HCT116 (cell line): Measurements from ENCODE around the gene MTA1. TPM values are rescaled to one million over a fixed set of nuclear protein-coding genes. Genes with fewer than 3 reads are reported as not detected.

Source experiments
- ATAC-seq: fragments of 200-7000 bp; cut with Tn5 transposase; 2 replicates; pipeline ENCODE4 v1.9.1; 2020; ENCODE audit warnings: mild to moderate bottlenecking, moderate library complexity
- BruUV-seq: library from RNA; stranded (reverse); fragments of 400-500 nt; replicated peaks from 2 replicates; lab custom pipeline; 2021; lab: Mats Ljungman, UMichigan
- CTCF ChIA-PET: fragments of 300-600 bp; sonication (Branson Sonifier 250); formaldehyde crosslinking; loops from one replicate; lab custom pipeline; 2021; ENCODE audit warnings: antibody characterized with exemption; lab: Charles Lee
- POLR2A ChIA-PET: fragments of 300-600, 350-600 bp; sonication (Branson Sonifier 250); formaldehyde crosslinking; loops from one replicate; lab custom pipeline; 2021; ENCODE audit warnings: antibody characterized with exemption; lab: Charles Lee
- RAD21 ChIA-PET, 2 experiments: fragments of 300-600 bp; sonication (Branson Sonifier 250); formaldehyde crosslinking; loops; one replicate each; lab custom pipeline; 2023; ENCODE audit warnings: low total read pairs in 2 of 2; ENCODE audit not compliant: uncharacterized antibody in 2 of 2, unreplicated experiment in 2 of 2, low non-redundant PET in 1 of 2; lab: Charles Lee
- DNase-seq: peaks from one replicate; pipeline ENCODE4 v3.0.0-alpha.2; 2010; ENCODE audit warnings: low read depth, low spot score
- H2AFZ ChIP-seq: fragments of 200-600 bp; shearing (Covaris generic), sonication (generic); 2 replicates; pipeline ENCODE4 v1.6.1; 2017; ENCODE audit warnings: low read depth, mixed run types, mixed read lengths, antibody characterized with exemption, low read length; ENCODE audit not compliant: poor library complexity, severe bottlenecking
- H3K27ac ChIP-seq: 2 replicates; pipeline ENCODE4 v1.5.1; 2012; ENCODE audit warnings: low read depth, low read length
- H3K27me3 ChIP-seq: fragments of 200-600 bp; sonication (generic); 2 replicates; pipeline ENCODE4 v1.6.1; 2016; ENCODE audit warnings: mixed run types, low read length, mixed read lengths; ENCODE audit not compliant: insufficient read depth
- H3K36me3 ChIP-seq, 2 experiments: fragments of 200-500 bp in 1 of 2; fragments of 200-600 bp in 1 of 2; sonication (Bioruptor generic) in 1 of 2; sonication (generic) in 1 of 2; 2 replicates each; pipeline versions ENCODE4 v1.5.1 to v1.6.1; 2014 to 2016; ENCODE audit warnings: low read length in 2 of 2, inconsistent platforms in 1 of 2, mixed read lengths in 1 of 2, mixed run types in 1 of 2; ENCODE audit not compliant: insufficient read depth in 2 of 2, control insufficient read depth in 1 of 2
- H3K4me1 ChIP-seq, 2 experiments: fragments of 200-600 bp in 1 of 2; sonication (generic) in 1 of 2; 2 replicates each; pipeline versions ENCODE4 v1.5.1 to v1.6.1; 2012 to 2017; ENCODE audit warnings: low read length in 2 of 2, inconsistent platforms in 1 of 2, mild to moderate bottlenecking in 1 of 2, mixed read lengths in 1 of 2, mixed run types in 1 of 2, moderate library complexity in 1 of 2; ENCODE audit not compliant: insufficient read depth in 2 of 2, control insufficient read depth in 1 of 2
- H3K4me2 ChIP-seq: fragments of 200-600 bp; sonication (generic); 2 replicates; pipeline ENCODE4 v1.6.1; 2017; ENCODE audit warnings: mixed run types, low read length, mixed read lengths
- H3K4me3 ChIP-seq, 2 experiments: fragments of 200-600 bp in 1 of 2; sonication (generic) in 1 of 2; replicated peaks in 1 of 2; 2 replicates each; pipeline ENCODE4 v1.5.1; 2011 to 2016; ENCODE audit warnings: low read length in 2 of 2, control low read depth in 1 of 2, low read depth in 1 of 2, mild to moderate bottlenecking in 1 of 2, mixed read lengths in 1 of 2, mixed run types in 1 of 2
- H3K79me2 ChIP-seq: fragments of 200-600 bp; sonication (generic); 2 replicates; pipeline ENCODE4 v1.6.1; 2017; ENCODE audit warnings: mild to moderate bottlenecking, mixed run types, low read length, moderate library complexity, mixed read lengths; ENCODE audit not compliant: insufficient read depth
- H3K9ac ChIP-seq: fragments of 200-600 bp; sonication (generic); 2 replicates; pipeline ENCODE4 v1.6.1; 2016; ENCODE audit warnings: low read length, mixed read lengths
- H3K9me2 ChIP-seq: fragments of 200-600 bp; sonication (generic), shearing (Covaris generic); 2 replicates; pipeline ENCODE4 v1.6.1; 2017; ENCODE audit warnings: mixed run types, mild to moderate bottlenecking, moderate library complexity; ENCODE audit not compliant: insufficient read depth
- H3K9me3 ChIP-seq, 2 experiments: fragments of 200-500 bp in 1 of 2; fragments of 200-600 bp in 1 of 2; sonication (Bioruptor generic) in 1 of 2; sonication (generic) in 1 of 2; 2 replicates each; pipeline ENCODE4 v1.6.1; 2014 to 2017; ENCODE audit warnings: low read length in 2 of 2, mixed read lengths in 2 of 2, inconsistent platforms in 1 of 2, low read depth in 1 of 2, mild to moderate bottlenecking in 1 of 2, mixed run types in 1 of 2, moderate library complexity in 1 of 2; ENCODE audit not compliant: control insufficient read depth in 1 of 2, insufficient read depth in 1 of 2
- H4K20me1 ChIP-seq: fragments of 200-600 bp; sonication (generic), shearing (Covaris generic); 2 replicates; pipeline ENCODE4 v1.6.1; 2017; ENCODE audit warnings: mixed run types, mild to moderate bottlenecking, moderate library complexity; ENCODE audit not compliant: insufficient read depth
- YY1 ChIP-seq: IDR thresholded peaks from 2 replicates; pipeline ENCODE4 v1.6.1; 2011; ENCODE audit warnings: low read length, low read depth, moderate library complexity, mild to moderate bottlenecking; ENCODE audit not compliant: insufficient replicate concordance; ENCODE audit errors: extremely low read depth
- ZBTB33 ChIP-seq: IDR thresholded peaks from 2 replicates; pipeline ENCODE4 v1.6.1; 2011; ENCODE audit warnings: mild to moderate bottlenecking, low read length, moderate library complexity; ENCODE audit not compliant: insufficient replicate concordance; ENCODE audit errors: extremely low read depth
- intact Hi-C: fragments of 100-400 bp; cut with micrococcal nuclease; formaldehyde crosslinking; loops from 2 replicates; pipeline ENCODE4 v1.10.0; 2022
- total RNA-seq: library from RNA; stranded (reverse); gene quantifications from one replicate; pipeline ENCODE4 v1.2.1, GENCODE V29; 2021; ENCODE audit not compliant: unreplicated experiment

The MTA1 gene
- total RNA-seq, 1 experiment from 2014 or later = 229 TPM

GRCh38 chr14:105383083-105383730 lies 36.4 kb upstream of the MTA1 start:
- no peak overlapping the region; the same call in 1 of the 2 replicates for H3K27ac ChIP-seq
- H3K36me3 ChIP-seq = no peaks in the 10 kb centered on the region
- H3K9ac ChIP-seq = no peak overlapping the region
- ATAC-seq = no peak
- H3K4me3 ChIP-seq = no peak overlapping the region
- H3K4me2 ChIP-seq = no peak overlapping the region
- H3K4me1 ChIP-seq = no peaks in the 10 kb centered on the region
- no peaks in the 10 kb centered on the region for H3K9me2 ChIP-seq
- CTCF ChIA-PET = no interaction called here
- no peak overlapping the region for H2AFZ ChIP-seq
- no peak for TF ChIP-seq ZBTB33
- H3K27me3 ChIP-seq = no peaks in the 10 kb centered on the region
- POLR2A ChIA-PET = no interaction called here
- no TSS peak for BruUV-seq
- no peaks in the 10 kb centered on the region for H3K9me3 ChIP-seq
- intact Hi-C loops = no loop called here
- H3K79me2 ChIP-seq = no peaks in the 10 kb centered on the region
- RAD21 ChIA-PET = no interaction called here
- no peak for DNase-seq
- H4K20me1 ChIP-seq = no peaks in the 10 kb centered on the region

DNA sequence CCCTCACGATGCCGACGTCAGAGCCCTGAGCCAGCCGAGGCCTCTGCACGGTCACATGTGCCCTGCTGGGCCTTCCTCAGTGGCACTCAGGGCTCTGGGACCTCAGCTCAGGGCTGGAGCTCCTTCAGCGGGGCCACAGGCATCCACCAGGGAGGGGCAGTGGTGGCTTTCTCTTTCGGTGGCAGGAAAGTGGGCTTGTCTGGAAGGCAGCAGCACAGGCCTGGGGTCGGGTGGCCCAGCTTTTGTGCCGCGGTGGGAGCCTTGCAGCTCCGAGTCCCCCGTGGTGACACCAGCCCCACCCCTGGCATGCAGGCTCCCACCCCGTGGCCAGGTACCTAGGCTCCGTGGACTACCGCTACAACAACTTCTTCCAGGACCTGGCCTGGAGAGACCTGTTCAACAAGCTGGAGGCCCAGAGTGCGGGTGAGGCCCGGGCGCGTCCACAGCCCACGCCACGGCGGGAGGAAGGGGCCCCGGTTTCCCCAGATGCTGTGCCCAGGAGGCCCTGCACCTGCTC lies 35.5 kb upstream of the MTA1 start:
- no peak overlapping the region for H3K4me3 ChIP-seq
- H3K79me2 ChIP-seq = no peaks in the 10 kb centered on the region
- BruUV-seq = no TSS peak
- H4K20me1 ChIP-seq = no peaks in the 10 kb centered on the region
- H3K9me2 ChIP-seq = no peaks in the 10 kb centered on the region
- H3K9me3 ChIP-seq = no peaks in the 10 kb centered on the region
- H2AFZ ChIP-seq = no peak overlapping the region
- intact Hi-C loops = no loop called here
- ChIA-PET RAD21 (no interaction called here), CTCF (no interaction called here), POLR2A (no interaction called here)
- no peak overlapping the region for H3K27ac ChIP-seq
- no peak for TF ChIP-seq YY1
- DNase-seq = no peak
- no peak for ATAC-seq
- H3K4me2 ChIP-seq = no peak overlapping the region
- H3K36me3 ChIP-seq = no peaks in the 10 kb centered on the region
- no peaks in the 10 kb centered on the region for H3K4me1 ChIP-seq
- no peak overlapping the region for H3K9ac ChIP-seq
- no peaks in the 10 kb centered on the region for H3K27me3 ChIP-seq
